PC-9 (cell line): Measurements from ENCODE around the gene ENAM.

Experiments used
- EZH2 ChIP-seq: fragments of 200-600 bp; sonication (generic); IDR thresholded peaks from 2 replicates; pipeline ENCODE4 v1.8.0; 2017; ENCODE audit warnings: antibody characterized with exemption, low read depth
- TF ChIP-seq, protein P1 (sequence below): fragments of 200-600 bp; sonication (generic); conservative IDR thresholded peaks from 2 replicates; pipeline ENCODE4 v1.6.1; 2017; ENCODE audit warnings: mixed run types, antibody characterized with exemption, mild to moderate bottlenecking, moderate library complexity

- TF ChIP-seq, protein P1, sequence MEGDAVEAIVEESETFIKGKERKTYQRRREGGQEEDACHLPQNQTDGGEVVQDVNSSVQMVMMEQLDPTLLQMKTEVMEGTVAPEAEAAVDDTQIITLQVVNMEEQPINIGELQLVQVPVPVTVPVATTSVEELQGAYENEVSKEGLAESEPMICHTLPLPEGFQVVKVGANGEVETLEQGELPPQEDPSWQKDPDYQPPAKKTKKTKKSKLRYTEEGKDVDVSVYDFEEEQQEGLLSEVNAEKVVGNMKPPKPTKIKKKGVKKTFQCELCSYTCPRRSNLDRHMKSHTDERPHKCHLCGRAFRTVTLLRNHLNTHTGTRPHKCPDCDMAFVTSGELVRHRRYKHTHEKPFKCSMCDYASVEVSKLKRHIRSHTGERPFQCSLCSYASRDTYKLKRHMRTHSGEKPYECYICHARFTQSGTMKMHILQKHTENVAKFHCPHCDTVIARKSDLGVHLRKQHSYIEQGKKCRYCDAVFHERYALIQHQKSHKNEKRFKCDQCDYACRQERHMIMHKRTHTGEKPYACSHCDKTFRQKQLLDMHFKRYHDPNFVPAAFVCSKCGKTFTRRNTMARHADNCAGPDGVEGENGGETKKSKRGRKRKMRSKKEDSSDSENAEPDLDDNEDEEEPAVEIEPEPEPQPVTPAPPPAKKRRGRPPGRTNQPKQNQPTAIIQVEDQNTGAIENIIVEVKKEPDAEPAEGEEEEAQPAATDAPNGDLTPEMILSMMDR, result no peak
- no peak for TF ChIP-seq EZH2
Measured at GRCh38 chr4:70586841-70587240, 41.7 kb upstream of the ENAM start.
